Fibroblast of lung (primary cell): Measurements from ENCODE around the gene ZNF792. TPM values are rescaled to one million over a fixed set of nuclear protein-coding genes. Genes with fewer than 3 reads are reported as not detected.

Source experiments
- DNase-seq, 2 donors: peaks; one replicate each; pipeline versions ENCODE4 v3.0.0 to v3.0.0-alpha.2; 2010; ENCODE audit warnings: low read depth in 2 of 2
- H2AFZ ChIP-seq: 2 replicates; pipeline ENCODE4 v1.5.1; 2012; ENCODE audit warnings: low read length, control low read depth, inconsistent platforms
- H3K27ac ChIP-seq: 2 replicates; pipeline ENCODE4 v1.5.1; 2011; ENCODE audit warnings: low read length, control low read depth; ENCODE audit not compliant: insufficient read depth
- H3K27me3 ChIP-seq: 2 replicates; pipeline ENCODE4 v1.5.1; 2011; ENCODE audit warnings: mild to moderate bottlenecking, low read length; ENCODE audit not compliant: control insufficient read depth, insufficient read depth
- H3K36me3 ChIP-seq: 2 replicates; pipeline ENCODE4 v1.5.1; 2011; ENCODE audit warnings: low read length; ENCODE audit not compliant: control insufficient read depth, insufficient read depth
- H3K4me1 ChIP-seq: 2 replicates; pipeline ENCODE4 v1.5.1; 2011; ENCODE audit warnings: low read length; ENCODE audit not compliant: control insufficient read depth, insufficient read depth; ENCODE audit errors: extremely low read depth
- H3K4me2 ChIP-seq: 2 replicates; pipeline ENCODE4 v1.5.1; 2011; ENCODE audit warnings: low read length, control low read depth; ENCODE audit not compliant: insufficient read depth; ENCODE audit errors: extremely low read depth
- H3K4me3 ChIP-seq, 4 experiments: fragments of 200-600 bp in 1 of 4; sonication (generic) in 1 of 4; replicated peaks in 1 of 4; 2 replicates each; pipeline ENCODE4 v1.5.1; 2011 to 2016; ENCODE audit warnings: low read length in 4 of 4, low read depth in 3 of 4, mild to moderate bottlenecking in 3 of 4, control low read depth in 2 of 4, inconsistent platforms in 1 of 4, mixed read lengths in 1 of 4; ENCODE audit not compliant: insufficient read depth in 1 of 4; ENCODE audit errors: control extremely low read depth in 1 of 4
- H3K79me2 ChIP-seq: 2 replicates; pipeline ENCODE4 v1.5.1; 2012; ENCODE audit warnings: mild to moderate bottlenecking, low read length, inconsistent platforms; ENCODE audit not compliant: control insufficient read depth, insufficient read depth
- H3K9ac ChIP-seq: 2 replicates; pipeline ENCODE4 v1.5.1; 2011; ENCODE audit warnings: mild to moderate bottlenecking, low read length, control low read depth; ENCODE audit not compliant: insufficient read depth
- H3K9me3 ChIP-seq: 2 replicates; pipeline ENCODE4 v1.5.1; 2012; ENCODE audit warnings: low read depth, low read length; ENCODE audit not compliant: control insufficient read depth, insufficient read depth
- H4K20me1 ChIP-seq: 2 replicates; pipeline ENCODE4 v1.5.1; 2011; ENCODE audit warnings: low read length; ENCODE audit not compliant: control insufficient read depth, insufficient read depth; ENCODE audit errors: extremely low read depth
- EZH2 ChIP-seq: IDR thresholded peaks from 2 replicates; pipeline ENCODE4 v1.5.1; 2012; ENCODE audit warnings: low read length, control low read depth, mild to moderate bottlenecking; ENCODE audit errors: missing control alignments
- polyA plus RNA-seq, 2 donors: library from polyadenylated mRNA; depleted of rRNA in 1 of 2; stranded (reverse) in 1 of 2; unstranded in 1 of 2; fragments of >200 nt; gene quantifications; 2 replicates each; pipeline ENCODE4 v1.2.1, GENCODE V29; 2011 to 2012; ENCODE audit warnings: missing spikeins in 1 of 2
- total RNA-seq: library from RNA; depleted of rRNA; stranded (reverse); fragments of >200 nt; gene quantifications from 2 replicates; pipeline ENCODE4 v1.2.1, GENCODE V29; 2014
- TF ChIP-seq, protein P1 (sequence below), 2 donors: IDR thresholded peaks in 1 of 2; conservative IDR thresholded peaks in 1 of 2; 1 replicate in 1 of 2; 2 replicates in 1 of 2; pipeline ENCODE4 v1.5.1; 2011 to 2012; ENCODE audit warnings: low read length in 2 of 2, control low read depth in 1 of 2, inconsistent platforms in 1 of 2, low read depth in 1 of 2, mild to moderate bottlenecking in 1 of 2

ZNF792 gene
- total and polyA plus RNA-seq, 2 donors (not counting 1 experiment from before 2014, with no cell fraction given): 1.7 to 5.0 TPM

DNA sequence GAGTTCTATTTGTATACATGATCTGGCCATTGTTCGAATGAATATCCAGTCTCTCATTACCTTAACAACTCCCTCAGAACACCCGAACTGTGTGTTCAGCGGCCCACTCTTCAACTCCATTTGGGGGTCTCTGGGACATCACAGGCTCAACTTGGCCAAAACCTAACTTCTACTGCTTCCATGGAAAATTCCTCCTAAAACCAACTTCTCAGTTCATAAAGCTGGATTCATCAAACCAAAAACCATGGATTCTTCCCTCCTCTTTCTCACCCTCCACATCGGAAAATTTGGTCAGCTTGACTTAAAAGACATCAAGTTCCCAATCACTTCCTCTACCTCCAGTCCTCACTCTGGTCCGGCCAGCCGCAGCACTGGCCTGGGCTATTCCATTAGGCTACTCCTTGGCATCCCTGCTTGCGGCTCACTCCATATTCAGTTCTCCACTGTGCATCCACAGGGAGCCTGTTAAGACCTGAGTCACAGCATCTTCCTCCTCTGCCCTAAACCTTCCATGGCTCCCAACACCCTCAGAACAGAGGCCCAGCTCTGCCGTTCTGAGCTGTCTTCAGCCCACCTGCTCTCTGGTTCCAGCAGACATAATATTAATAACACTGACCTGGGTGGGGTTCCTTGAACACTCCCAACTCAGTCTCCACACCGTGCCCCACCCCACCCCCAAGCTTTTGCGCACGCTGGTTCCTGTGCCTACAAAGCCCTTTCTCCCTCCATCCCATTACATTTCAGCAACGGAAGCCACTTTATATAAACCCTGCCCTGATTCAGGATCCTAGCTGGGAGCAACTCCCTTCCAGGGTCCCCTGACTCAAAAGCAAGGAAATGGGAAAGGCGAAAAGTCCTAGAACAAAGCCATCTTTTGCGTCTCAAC lies 1.1 kb downstream of the ZNF792 start:
- Histone ChIP-seq H3K4me1 (peaks cover 9% of the 10 kb centered on the region), H3K4me2 (peak overlapping the region; percentile 26), H3K27ac (peak overlapping the region; percentile 27), H3K9ac (peak overlapping the region; percentile 44), H3K27me3 (no peaks in the 10 kb centered on the region), H3K9me3 (peaks cover 9% of the 10 kb centered on the region), H3K79me2 (peaks cover 2% of the 10 kb centered on the region), H3K36me3 (peaks cover 9% of the 10 kb centered on the region), H2AFZ (peak overlapping the region; percentile 95), H3K4me3 (peak overlapping the region; percentile 71 to 89 (median 86)), H4K20me1 (no peaks in the 10 kb centered on the region)
- no peak for TF ChIP-seq EZH2
- TF ChIP-seq, protein P1, sequence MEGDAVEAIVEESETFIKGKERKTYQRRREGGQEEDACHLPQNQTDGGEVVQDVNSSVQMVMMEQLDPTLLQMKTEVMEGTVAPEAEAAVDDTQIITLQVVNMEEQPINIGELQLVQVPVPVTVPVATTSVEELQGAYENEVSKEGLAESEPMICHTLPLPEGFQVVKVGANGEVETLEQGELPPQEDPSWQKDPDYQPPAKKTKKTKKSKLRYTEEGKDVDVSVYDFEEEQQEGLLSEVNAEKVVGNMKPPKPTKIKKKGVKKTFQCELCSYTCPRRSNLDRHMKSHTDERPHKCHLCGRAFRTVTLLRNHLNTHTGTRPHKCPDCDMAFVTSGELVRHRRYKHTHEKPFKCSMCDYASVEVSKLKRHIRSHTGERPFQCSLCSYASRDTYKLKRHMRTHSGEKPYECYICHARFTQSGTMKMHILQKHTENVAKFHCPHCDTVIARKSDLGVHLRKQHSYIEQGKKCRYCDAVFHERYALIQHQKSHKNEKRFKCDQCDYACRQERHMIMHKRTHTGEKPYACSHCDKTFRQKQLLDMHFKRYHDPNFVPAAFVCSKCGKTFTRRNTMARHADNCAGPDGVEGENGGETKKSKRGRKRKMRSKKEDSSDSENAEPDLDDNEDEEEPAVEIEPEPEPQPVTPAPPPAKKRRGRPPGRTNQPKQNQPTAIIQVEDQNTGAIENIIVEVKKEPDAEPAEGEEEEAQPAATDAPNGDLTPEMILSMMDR (conservative IDR thresholded peaks at IDR 0.05 in 1 of 2, IDR thresholded peaks at IDR 0.05 in 1 of 2; ENCODE audit: low read depth in 1 of 2, low read length in 2 of 2): no peak
- no peak for DNase-seq

DNA sequence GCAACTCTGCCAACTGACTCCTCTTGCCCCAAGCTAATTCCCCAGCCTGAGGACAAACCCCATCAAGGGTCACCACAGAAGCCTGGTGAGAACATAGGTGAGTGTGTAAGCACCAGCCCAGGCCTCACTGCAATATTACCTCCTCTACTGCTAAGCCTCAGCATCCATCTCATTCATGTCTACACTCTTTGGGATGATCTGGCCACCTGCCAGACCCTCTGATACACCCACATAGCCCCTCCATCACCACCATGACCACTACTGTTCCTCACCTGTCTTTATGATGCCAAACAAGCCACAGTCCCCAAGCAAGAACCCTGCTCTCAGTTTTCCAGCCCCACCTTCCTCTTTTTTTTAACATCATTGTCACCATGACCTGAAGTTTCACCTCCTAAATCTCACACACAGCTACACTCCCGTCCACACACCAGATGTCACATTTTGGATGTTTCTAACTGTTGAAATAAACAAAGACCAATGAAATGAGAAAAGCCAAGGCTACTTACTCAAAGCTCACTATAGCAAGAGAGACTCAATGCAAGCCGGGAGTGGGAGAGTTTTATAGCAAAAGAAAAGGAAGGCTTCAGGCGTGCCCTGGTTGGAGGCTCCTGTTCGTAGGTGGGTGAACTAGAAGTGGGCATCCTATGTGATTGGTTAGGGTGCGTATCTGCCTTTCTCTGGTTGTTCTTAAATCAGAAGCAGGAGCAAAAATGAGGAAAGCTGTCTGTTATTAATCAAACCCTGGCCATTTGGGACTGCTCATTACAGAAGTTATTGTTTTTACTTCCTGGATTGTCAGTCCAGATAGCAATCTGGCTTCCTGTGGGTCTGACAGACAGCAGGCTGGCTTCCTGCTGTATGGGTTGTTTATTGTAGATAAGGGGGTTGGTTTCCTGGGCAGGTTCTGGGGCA lies 2.0 kb downstream of the ZNF792 start:
- Histone ChIP-seq H3K36me3 (peaks cover 14% of the 10 kb centered on the region), H3K27me3 (no peaks in the 10 kb centered on the region), H3K9ac (no peak overlapping the region), H3K9me3 (peaks cover 14% of the 10 kb centered on the region), H3K4me2 (peak overlapping the region; percentile 26), H4K20me1 (no peaks in the 10 kb centered on the region), H3K4me1 (peaks cover 9% of the 10 kb centered on the region), H2AFZ (no peak overlapping the region), H3K4me3 (peak overlapping the region in 2 of 4 experiments; percentile 83 to 89), H3K27ac (no peak overlapping the region), H3K79me2 (peaks cover 2% of the 10 kb centered on the region)
- TF ChIP-seq, protein P1 (conservative IDR thresholded peaks at IDR 0.05 in 1 of 2, IDR thresholded peaks at IDR 0.05 in 1 of 2; ENCODE audit: low read depth in 1 of 2, low read length in 2 of 2): no peak
- TF ChIP-seq EZH2: no peak
- no peak for DNase-seq
